Measurements from ENCODE around the gene TM9SF4. TPM values are rescaled to one million over a fixed set of nuclear protein-coding genes. Genes with fewer than 3 reads are reported as not detected.

Gene TM9SF4
- total and polyA plus RNA-seq, 2 donors: 23.2 to 36.3 TPM

GRCh38 chr20:32213870-32214269 is 104.4 kb downstream of the TM9SF4 start:
- Histone ChIP-seq H3K36me3 (ENCODE audit: insufficient read depth) (peaks cover 3% of the 10 kb centered on the region), H3K4me3 (ENCODE audit: low read depth, low read length) (no peak overlapping the region), H3K27ac (ENCODE audit: low read depth) (no peak overlapping the region), H3K4me1 (ENCODE audit: insufficient read depth) (no peaks in the 10 kb centered on the region)
- no peak for DNase-seq (ENCODE audit: extremely low spot score)
- 97% methylated on average over 1 of the region's 1 CpG for WGBS

GRCh38 chr20:32215147-32215546 is 105.6 kb downstream of the TM9SF4 start:
- H3K4me1 ChIP-seq (ENCODE audit: insufficient read depth): no peaks in the 10 kb centered on the region
- no peak for DNase-seq (ENCODE audit: extremely low spot score)
- peaks cover 3% of the 10 kb centered on the region for H3K36me3 ChIP-seq (ENCODE audit: insufficient read depth)
- H3K4me3 ChIP-seq (ENCODE audit: low read depth, low read length): no peak overlapping the region
- 84% methylated on average over 8 of the region's 8 CpGs for WGBS
- H3K27ac ChIP-seq (ENCODE audit: low read depth): no peak overlapping the region

DNA sequence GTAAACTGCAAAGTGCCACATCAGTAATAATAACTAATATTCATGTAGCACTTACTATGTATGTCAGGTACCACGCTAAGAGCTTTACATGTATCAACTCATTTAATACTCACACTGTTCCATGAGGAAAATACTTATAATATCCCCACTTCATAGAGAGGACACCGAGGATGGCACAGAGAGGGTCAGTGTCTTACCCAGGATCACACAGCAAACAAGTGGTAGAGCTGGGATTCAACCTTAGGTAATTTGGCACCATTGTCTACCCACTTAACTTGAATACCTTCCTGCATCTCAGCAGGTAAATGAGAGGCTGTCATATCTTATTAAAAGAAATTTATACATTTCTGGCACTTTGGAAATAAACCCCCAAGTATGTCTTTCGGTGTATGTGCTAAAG is 106.2 kb downstream of the TM9SF4 start:
- no peaks in the 10 kb centered on the region for H3K4me1 ChIP-seq (ENCODE audit: insufficient read depth)
- peaks cover 3% of the 10 kb centered on the region for H3K36me3 ChIP-seq (ENCODE audit: insufficient read depth)
- 95% methylated on average over 3 of the region's 3 CpGs for WGBS
- H3K4me3 ChIP-seq (ENCODE audit: low read depth, low read length): no peak overlapping the region
- no peak overlapping the region for H3K27ac ChIP-seq (ENCODE audit: low read depth)
- no peak for DNase-seq (ENCODE audit: extremely low spot score)

DNA sequence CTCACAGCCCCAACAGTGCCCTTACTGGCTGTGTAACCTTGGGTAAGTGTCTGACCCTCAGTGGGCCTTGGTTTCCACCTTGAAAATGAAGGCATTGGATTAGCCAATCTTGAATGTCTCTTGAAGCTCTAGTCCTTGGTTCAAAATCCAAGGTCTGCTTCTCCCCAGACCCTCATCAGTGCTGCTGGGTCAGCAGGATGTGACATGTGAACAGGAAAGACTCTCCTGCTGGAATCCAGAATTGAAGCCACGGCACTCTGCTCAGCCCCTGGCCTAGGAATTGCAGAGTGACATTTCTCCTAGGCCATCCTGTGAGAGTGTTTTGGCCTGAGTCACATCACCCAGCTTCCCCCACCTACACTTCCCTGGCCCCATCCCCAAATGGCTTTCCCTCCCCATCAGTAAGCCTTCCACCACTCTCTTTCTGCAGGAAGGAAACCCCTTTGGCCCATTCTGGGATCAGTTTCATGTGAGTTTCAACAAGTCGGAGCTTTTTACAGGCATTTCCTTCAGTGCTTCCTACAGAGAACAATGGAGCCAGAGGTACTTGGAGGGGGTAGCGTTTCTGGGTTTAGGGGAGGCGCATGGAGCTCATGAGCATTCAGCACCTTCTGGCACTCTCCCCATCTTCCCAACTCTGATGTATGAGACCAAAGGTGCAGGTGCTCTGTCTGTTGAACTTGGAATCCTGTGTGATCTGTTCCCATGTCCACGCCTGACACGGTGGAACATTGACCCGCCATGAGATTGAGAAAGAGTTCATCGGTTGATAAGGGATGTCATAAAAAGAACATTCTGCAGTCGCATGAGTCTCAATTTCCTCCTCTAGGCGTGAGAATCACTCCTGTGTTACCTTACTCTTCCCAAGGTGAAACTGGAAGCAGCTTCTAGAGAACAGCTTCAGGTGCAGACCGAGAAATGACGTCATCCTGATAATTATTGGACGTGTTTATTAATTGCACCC is 106.9 kb downstream of the TM9SF4 start:
- WGBS: 84% methylated on average over 13 of the region's 13 CpGs
- H3K36me3 ChIP-seq (ENCODE audit: insufficient read depth): peaks cover 3% of the 10 kb centered on the region
- no peak overlapping the region for H3K4me3 ChIP-seq (ENCODE audit: low read depth, low read length)
- no peak for DNase-seq (ENCODE audit: extremely low spot score)
- H3K27ac ChIP-seq (ENCODE audit: low read depth): no peak overlapping the region
- H3K4me1 ChIP-seq (ENCODE audit: insufficient read depth): no peaks in the 10 kb centered on the region

Other genes starting within 250 kb of the TM9SF4 start
- 1.4 TPM for gene DUSP15, start 239.2 kb upstream of the TM9SF4 start, total RNA-seq
- gene DUSP15, start 239.2 kb upstream of the TM9SF4 start, polyA plus RNA-seq: 4.0 TPM
- gene TTLL9, start 239.1 kb upstream of the TM9SF4 start, total RNA-seq: 0.26 TPM
- gene TTLL9, start 239.1 kb upstream of the TM9SF4 start, polyA plus RNA-seq: 0.20 TPM
- gene PDRG1, start 157.7 kb upstream of the TM9SF4 start, total RNA-seq: 2.9 TPM
- gene PDRG1, start 157.7 kb upstream of the TM9SF4 start, polyA plus RNA-seq: 14.0 TPM
- 0.05 TPM for gene XKR7, start 141.6 kb upstream of the TM9SF4 start, total RNA-seq
- 0.03 TPM for gene XKR7, start 141.6 kb upstream of the TM9SF4 start, polyA plus RNA-seq
- gene CCM2L, start 99.3 kb upstream of the TM9SF4 start, total RNA-seq: 5.8 TPM
- 9.3 TPM for gene CCM2L, start 99.3 kb upstream of the TM9SF4 start, polyA plus RNA-seq
- 8.3 TPM for gene HCK, start 57.5 kb upstream of the TM9SF4 start, total RNA-seq
- 12.2 TPM for gene HCK, start 57.5 kb upstream of the TM9SF4 start, polyA plus RNA-seq
- 3.0 TPM for gene PLAGL2, start 98.0 kb downstream of the TM9SF4 start, total RNA-seq
- gene PLAGL2, start 98.0 kb downstream of the TM9SF4 start, polyA plus RNA-seq: 5.1 TPM
- gene POFUT1, start 98.2 kb downstream of the TM9SF4 start, total RNA-seq: 34.7 TPM
- 28.4 TPM for gene POFUT1, start 98.2 kb downstream of the TM9SF4 start, polyA plus RNA-seq
- 21.1 TPM for gene KIF3B, start 167.9 kb downstream of the TM9SF4 start, total RNA-seq
- gene KIF3B, start 167.9 kb downstream of the TM9SF4 start, polyA plus RNA-seq: 15.8 TPM
- gene ASXL1, start 248.6 kb downstream of the TM9SF4 start, total RNA-seq: 69.6 TPM
- 28.6 TPM for gene ASXL1, start 248.6 kb downstream of the TM9SF4 start, polyA plus RNA-seq

Measured in urinary bladder (tissue), 4 donors.